Left colon (tissue), 2 donors: Measurements from ENCODE around the gene UPP1. TPM values are rescaled to one million over a fixed set of nuclear protein-coding genes. Genes with fewer than 3 reads are reported as not detected.

Experiments used
- ATAC-seq: fragments of 200-7000 bp; cut with Tn5 transposase; one replicate; pipeline ENCODE4 v1.9.1; 2020; ENCODE audit warnings: mild to moderate bottlenecking, moderate library complexity
- DNase-seq, 2 donors: peaks; one replicate each; pipeline ENCODE4 v3.0.0-alpha.2; 2020
- intact Hi-C, 2 donors: fragments of 100-400 bp; cut with DNase I in 1 of 2; cut with micrococcal nuclease in 1 of 2; formaldehyde crosslinking; loops; one replicate each; pipeline versions ENCODE4 v1.11.2 to v1.14.0; 2022; cut with DNase I, micrococcal nuclease
- total RNA-seq, 2 donors: library from RNA; stranded (reverse); fragmentation: NEBNext Ultra II Directional; extraction: Animal tissue kit (Norgen Biotek cat#: 25700); gene quantifications; one replicate each; pipeline ENCODE4 v1.2.1, GENCODE V29; 2021
- donor health status: DM: no; HTN: no; CAD: no.
- donor health status: DM: yes; HTN: yes; CAD: no.

The UPP1 gene
- total RNA-seq, 2 donors from 2014 or later, result 45.6 to 54.2 TPM

GRCh38 chr7:48083114-48083830 lies 5.8 kb upstream of the UPP1 start:
- DNase-seq (no peak), ATAC-seq (peak; percentile 19)
- intact Hi-C loops, result no loop called here

GRCh38 chr7:48084727-48085432 lies 4.2 kb upstream of the UPP1 start:
- DNase-seq, result peak in 1 of 2 donors; percentile 66
- ATAC-seq, result no peak
- intact Hi-C loops, result no loop called here

- intact Hi-C loops, result no loop called here
- no peak for DNase-seq
- no peak for ATAC-seq
Measured at GRCh38 chr7:48085433-48085791, 3.7 kb upstream of the UPP1 start.

- intact Hi-C loops, result no loop called here
- no peak for DNase-seq
Measured at GRCh38 chr7:48085942-48086341, 3.1 kb upstream of the UPP1 start.

GRCh38 chr7:48087349-48087748 lies 1.7 kb upstream of the UPP1 start:
- intact Hi-C loops, result no loop called here
- ATAC-seq (no peak), DNase-seq (no peak)

More at GRCh38 chr7:48085942-48086341, 3.1 kb upstream of the UPP1 start:
- no peak for ATAC-seq

- peak; percentile 89 to 95 for DNase-seq
- intact Hi-C loops, result no loop called here
- ATAC-seq, result peak; percentile 72
Measured at GRCh38 chr7:48088559-48089045, 463 bp upstream of the UPP1 start.

- ATAC-seq, result no peak
- peak; percentile 48 to 51 for DNase-seq
- intact Hi-C loops, result no loop called here
Measured at GRCh38 chr7:48090095-48090805, 1.2 kb downstream of the UPP1 start.

- intact Hi-C loops, result no loop called here
- no peak for ATAC-seq
- DNase-seq, result no peak
Measured at GRCh38 chr7:48091506-48092433, 2.7 kb downstream of the UPP1 start.

- intact Hi-C loops, result no loop called here
Measured at GRCh38 chr7:48094861-48095293, 5.8 kb downstream of the UPP1 start.

GRCh38 chr7:48096273-48096672 lies 7.2 kb downstream of the UPP1 start:
- DNase-seq (no peak), ATAC-seq (no peak)
- intact Hi-C loops, result no loop called here

More at GRCh38 chr7:48094861-48095293, 5.8 kb downstream of the UPP1 start:
- ATAC-seq, result no peak
- no peak for DNase-seq

GRCh38 chr7:48097521-48098231 lies 8.6 kb downstream of the UPP1 start:
- ATAC-seq (no peak), DNase-seq (no peak)
- intact Hi-C loops, result no loop called here

- ATAC-seq, result no peak
- DNase-seq, result no peak
- intact Hi-C loops, result no loop called here
Measured at GRCh38 chr7:48098846-48099245, 9.8 kb downstream of the UPP1 start.

GRCh38 chr7:48099781-48100180 lies 10.7 kb downstream of the UPP1 start:
- no peak for ATAC-seq
- no peak for DNase-seq
- intact Hi-C loops, result no loop called here

- DNase-seq, result no peak
- ATAC-seq, result no peak
- intact Hi-C loops, result no loop called here
Measured at GRCh38 chr7:48101352-48101751, 12.3 kb downstream of the UPP1 start.

- ATAC-seq (peak; percentile 34), DNase-seq (no peak)
- intact Hi-C loops, result no loop called here
Measured at GRCh38 chr7:48101968-48102367, 12.9 kb downstream of the UPP1 start.

GRCh38 chr7:48102530-48102929 lies 13.5 kb downstream of the UPP1 start:
- intact Hi-C loops, result no loop called here
- ATAC-seq (no peak), DNase-seq (no peak)

GRCh38 chr7:48105045-48105444 lies 16.0 kb downstream of the UPP1 start:
- intact Hi-C loops, result no loop called here
- ATAC-seq, result no peak
- DNase-seq, result no peak
